ENCODE results near the gene ILKAP.

Gene ILKAP

DNA sequence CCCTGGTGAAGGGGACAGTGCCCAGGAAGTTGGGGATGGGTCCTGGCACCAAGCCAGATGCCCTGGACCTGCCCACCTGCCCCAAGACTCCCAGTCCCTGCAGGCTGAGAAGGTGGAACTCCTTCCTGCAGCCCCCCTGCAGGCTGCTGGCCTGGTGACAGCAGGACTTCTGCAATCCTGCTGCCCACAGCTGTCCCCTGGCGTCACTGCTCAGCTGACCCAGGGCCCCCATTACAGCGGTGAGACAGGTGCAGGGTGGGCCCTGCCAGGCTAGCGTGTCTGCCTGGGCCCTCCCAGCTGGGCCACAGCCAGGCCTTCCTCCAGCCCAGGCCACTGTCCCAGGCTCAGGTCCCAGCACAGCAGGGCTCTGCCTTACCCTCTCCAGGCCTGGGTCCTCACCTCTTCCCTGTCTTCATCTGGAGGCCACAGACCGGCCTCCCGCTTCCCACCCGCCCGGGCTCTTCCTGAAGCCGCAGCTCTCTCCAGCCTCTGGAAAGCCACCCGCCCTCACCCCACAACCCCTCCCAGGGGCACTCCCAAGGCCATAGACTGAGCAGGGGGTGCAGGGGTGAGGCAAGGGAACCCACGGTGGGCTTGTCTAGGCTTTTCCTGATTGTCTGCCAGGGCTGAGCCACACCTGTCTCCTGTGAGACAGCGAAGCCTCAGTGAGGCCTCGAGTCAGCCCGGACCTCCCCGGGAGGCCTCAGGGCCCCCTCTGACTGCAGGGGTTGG is 53.5 kb downstream of the ILKAP start:
- DNase-seq: no peak

DNA sequence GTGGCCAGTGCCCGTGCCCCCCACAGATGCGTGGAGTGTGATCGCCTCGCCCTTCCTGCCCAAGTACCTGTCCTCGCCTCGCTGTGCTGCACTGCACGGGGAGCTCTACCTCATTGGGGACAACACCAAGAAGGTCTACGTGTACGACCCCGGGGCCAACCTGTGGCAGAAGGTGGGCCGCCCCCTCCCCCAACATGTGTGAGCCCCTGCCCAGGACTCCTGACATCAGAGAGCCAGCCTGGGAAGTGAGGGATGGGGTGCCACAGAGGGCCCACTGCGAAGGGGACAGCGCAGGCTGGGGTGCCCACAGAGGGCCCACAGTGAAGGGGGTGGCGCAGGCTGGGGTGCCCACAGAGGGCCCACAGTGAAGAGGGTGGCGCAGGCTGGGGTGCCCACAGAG is 54.5 kb downstream of the ILKAP start:
- no peak for DNase-seq

DNA sequence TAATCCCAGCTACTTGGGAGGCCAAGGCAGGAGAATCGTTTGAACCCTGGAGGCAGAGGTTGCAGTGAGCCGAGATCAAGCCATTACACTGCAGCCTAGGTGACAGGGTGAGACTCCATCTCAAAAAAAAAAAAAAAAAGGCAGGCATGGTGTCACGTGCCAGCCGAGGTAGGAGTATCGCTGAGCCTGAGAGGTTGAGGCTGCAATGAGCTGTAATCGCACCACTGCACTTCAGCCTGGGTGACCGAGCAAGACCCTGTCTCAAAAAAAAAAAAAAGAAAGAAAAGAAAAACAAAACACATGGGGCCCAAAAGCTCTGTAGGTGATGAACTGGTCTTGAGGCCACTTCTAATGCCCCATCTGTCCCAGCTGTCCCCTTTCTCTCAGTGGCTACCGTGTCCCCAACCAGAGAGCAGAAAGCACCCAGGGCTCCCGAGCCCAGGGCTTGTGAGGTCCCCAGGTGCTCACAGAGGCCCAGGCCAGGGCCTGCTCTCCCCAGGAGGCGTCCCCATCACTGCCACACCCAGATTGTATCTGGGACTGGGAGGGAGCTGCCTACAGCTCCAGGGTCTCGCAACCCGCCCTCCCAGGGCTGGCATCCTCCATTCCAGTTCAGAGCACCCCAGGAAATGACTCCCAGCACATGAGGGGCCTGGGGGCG is 56.5 kb downstream of the ILKAP start:
- DNase-seq: no peak

DNA sequence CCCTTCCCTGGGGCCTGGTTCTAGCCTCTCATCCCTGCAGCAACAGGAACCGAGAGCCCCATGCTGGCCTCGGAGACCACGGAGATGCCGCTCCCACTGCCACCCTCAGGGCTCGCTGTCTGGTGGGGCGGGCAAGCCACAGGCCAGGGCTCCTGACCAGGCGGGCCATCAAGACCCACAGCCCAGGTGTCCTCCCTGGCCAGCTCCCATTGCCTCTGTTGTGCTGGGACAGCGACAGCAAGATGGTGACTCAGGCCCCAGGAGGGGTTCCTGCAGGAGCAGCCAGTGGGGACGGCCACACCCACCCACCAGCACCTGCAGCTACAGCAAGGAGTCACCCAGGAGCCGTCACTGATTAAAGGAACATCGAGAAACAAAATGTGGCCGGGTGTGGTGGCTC is 57.6 kb downstream of the ILKAP start:
- DNase-seq: peak; percentile 36

DNA sequence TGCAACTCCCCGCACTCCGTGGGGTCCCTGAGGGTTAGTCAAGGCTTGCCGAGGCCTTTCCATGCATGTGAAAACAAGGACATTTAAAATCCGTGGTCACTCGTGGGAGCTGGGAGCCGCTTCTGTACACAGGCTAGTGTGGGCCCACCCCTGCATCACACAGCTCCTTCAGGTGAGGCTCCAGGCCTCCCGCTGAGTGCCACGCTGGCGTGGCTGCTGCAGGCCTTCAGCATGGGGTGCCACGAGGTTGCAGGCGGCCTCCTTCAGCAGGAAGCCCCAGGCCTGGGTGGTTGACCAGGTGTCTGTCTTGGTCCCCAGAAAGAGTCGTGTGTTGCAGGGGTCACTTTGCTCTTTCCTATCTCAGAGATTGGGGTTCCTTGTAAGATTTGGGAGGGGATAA is 58.4 kb downstream of the ILKAP start:
- no peak for DNase-seq

DNA sequence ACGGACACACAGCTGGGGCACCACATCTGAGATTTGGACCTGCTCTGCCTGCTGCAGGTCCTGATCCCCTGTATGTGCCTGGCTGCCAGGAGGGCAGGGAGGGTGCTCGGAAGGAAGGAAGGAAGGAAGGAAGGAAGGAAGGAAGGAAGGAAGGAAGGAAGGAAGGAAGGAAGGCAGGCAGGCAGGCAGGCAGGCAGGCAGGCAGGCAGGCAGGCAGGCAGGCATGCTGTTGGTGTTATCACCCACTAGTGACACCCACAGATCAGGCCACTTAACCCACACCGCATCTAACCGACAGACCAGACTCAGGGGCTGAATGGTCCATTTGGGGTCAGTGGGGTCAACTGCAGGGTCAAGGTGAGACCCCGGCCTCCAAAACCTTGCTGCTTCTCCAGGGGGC is 59.2 kb downstream of the ILKAP start:
- DNase-seq: no peak

DNA sequence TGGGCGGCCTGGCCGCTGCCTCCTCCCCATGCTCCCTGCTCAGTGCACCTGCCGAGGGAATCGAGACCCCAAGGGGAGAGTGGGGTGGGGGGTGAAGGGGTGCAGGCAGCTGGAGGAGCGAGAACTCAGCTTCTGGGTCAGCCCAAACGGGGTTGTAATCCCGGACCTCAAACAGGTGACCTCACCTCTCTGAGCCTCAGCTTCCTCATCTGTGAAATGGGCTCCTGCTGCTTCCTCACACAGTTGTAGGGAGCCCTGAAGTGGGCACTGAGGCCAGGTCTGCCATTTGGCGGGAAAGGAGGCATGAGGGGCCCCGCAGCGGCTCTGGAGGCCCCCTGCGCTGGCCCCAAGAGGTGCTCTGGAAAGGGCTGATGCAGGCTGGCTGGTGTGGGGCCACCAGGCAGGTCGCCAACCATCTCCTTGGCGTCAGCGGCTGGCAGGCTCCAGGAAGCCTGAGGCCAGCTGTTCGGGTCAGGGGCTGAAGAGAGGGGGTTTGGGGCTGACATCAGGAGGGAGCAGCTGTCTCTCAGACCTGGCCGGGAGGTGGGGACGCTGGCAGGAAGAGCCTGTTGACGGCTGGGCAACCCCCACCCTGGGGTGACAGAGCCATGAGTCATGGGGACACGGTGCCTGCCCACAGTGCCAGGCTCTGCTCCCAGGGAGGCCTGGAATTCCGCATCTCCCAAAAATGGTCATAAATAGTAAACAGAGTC is 60.1 kb downstream of the ILKAP start:
- peak; percentile 84 for DNase-seq

DNA sequence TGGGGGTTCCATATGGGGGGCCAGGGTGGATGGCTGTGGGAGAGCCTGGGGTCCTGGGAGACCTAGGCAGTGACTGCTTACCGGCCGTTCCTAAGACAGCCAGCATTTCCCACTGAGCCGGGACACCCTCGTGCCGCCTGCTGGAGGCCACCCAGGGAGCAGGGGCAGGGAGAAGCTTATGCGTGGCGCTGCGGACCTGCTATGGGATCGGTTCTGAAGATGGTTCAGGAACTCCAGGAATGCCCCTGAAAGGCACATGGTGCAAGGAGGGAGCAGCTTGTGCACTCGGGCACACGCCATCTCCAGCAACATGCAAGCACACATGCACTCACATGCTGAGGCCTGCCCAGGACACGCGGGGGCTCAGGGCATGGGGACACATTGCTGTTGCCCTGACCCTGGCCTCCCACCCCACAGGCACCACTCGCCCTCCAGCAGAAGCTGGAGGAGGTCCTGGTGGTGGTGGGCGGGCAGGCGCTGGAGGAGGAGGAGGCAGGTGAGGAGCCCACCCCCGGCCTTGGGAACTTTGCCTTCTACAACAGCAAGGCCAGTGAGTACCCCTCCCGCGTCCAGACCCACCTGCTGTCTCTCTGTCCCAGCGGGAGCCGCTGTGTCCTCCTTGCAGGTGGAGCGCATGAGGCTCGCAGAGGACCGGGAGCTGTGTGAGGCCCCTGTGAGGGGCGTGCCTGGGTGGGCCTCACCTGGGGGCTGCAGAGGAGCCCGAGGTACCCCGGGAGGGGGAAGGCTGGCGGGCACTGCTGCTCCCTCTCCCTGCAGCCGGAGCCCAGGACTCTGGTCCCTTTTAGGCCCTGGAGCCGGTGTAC is 60.9 kb downstream of the ILKAP start:
- DNase-seq: no peak

DNA sequence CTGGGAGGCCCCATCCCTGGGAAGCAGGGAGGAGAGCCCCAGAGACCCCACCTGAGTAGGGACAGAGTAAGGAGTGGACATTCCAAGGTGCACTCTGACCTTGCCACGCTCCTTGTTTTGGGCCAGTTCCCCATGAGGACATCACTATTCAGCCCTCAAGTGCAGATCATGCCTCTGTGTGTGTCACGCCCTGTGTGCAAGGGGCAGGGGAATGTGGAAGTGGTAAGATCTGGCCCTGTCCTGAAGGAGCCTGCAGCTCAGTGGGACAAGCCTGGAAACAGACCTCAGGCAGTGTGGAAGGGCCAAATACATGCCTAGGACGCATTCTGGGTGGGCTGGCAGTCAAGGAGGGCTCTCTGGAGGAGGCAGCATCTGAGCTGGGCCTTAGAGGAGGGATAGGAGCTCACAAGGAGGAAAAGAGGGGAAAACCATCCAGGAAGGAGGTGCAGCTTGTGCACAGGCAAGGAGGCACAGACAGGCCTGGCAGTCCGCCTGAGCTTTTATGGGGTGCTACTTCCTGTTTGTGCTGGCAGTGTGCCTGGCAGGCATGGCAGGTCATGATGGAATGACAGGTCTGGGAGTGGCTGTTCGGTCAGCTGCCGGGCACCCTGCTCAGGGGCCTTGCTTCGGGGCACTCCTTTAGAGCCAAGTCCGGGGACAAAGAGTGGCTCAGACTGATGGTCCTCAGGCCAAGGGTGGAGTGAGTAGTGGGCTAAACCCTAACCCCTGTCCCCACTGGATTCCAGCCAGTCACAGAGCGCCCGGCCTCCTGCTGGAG is 61.8 kb downstream of the ILKAP start:
- DNase-seq: peak; percentile 86

DNA sequence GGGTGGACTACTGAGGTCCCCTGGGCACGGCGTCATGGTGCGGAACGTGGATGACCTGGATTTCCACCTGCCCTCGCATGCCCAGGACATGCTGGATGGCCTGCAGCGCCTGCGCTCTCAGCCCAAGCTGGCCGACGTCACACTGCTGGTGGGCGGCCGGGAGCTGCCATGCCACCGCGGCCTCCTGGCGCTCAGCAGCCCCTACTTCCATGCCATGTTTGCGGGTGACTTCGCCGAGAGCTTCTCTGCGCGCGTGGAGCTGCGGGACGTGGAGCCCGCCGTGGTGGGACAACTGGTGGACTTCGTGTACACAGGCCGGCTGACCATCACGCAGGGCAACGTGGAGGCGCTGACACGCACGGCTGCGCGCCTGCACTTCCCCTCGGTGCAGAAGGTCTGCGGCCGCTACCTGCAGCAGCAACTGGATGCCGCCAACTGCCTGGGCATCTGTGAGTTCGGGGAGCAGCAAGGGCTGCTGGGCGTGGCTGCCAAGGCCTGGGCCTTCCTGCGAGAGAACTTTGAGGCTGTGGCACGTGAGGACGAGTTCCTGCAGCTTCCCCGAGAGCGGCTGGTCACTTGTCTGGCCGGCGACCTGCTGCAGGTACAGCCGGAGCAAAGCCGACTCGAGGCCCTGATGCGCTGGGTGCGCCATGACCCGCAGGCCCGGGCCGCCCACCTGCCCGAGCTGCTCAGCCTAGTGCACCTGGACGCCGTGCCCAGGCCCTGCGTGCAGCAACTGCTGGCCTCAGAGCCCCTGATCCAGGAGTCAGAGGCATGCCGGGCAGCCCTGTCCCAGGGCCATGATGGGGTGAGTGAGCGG is 62.6 kb downstream of the ILKAP start:
- no peak for DNase-seq

DNA sequence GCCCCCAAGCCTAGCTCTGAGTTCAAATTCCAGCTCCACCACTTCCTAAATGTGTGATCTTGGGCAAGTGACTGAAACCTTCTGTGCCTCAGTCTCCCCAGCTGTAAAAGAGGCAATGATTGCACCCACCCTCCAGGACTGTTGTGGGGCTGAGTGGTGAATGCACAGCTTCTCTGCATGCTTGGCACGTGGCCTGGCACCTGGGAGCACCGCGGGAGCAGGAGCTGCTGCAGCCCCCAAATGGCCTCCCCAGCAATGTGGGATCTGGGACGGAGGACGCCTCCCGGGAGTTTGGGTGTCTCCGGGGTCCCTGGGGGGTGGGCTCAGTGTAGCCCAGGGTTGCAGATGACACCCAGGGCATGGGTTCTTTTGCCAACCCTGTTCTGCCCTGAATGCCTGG is 63.5 kb downstream of the ILKAP start:
- DNase-seq: no peak

DNA sequence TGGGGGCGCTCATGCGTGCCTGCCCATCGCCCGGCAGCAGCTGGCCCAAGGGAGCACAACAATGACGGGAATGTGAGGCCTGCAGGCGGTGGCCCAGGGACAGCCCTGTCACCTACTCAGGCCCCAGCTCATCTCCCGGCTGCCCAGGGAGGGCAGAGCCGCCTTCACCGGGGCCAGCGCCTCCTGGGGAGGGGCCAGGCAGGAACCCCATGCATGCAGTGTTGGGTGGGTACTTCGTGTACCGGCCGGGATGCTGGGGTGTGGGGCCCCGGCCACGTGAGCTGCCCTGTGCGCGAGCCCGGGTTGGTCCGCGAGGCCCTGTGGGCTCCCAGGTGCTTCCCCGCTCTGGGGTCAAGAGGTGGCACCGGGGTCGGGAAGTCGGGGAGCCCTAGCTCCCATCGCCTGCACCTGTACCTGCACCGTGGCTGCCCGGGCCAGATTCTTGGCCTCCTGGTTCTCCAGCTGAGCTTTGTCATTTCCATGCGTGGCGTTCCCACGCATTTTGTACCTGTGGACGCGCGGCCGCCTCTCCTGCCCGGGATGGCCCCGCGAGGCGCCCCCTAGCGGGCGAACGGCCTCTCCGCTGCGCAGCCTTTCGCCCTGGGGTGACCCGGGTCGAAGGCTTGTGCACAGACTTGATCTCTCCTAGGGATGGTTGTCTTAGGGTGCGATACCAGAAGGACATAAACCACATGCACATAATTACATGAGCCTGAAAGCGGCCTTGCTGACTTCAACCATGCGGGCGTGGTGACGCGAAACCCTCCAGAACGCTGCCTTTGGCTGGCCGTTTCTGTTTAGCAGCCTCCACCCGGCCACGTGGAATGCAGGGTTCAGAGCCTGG is 64.1 kb downstream of the ILKAP start:
- peak; percentile 80 for DNase-seq

DNA sequence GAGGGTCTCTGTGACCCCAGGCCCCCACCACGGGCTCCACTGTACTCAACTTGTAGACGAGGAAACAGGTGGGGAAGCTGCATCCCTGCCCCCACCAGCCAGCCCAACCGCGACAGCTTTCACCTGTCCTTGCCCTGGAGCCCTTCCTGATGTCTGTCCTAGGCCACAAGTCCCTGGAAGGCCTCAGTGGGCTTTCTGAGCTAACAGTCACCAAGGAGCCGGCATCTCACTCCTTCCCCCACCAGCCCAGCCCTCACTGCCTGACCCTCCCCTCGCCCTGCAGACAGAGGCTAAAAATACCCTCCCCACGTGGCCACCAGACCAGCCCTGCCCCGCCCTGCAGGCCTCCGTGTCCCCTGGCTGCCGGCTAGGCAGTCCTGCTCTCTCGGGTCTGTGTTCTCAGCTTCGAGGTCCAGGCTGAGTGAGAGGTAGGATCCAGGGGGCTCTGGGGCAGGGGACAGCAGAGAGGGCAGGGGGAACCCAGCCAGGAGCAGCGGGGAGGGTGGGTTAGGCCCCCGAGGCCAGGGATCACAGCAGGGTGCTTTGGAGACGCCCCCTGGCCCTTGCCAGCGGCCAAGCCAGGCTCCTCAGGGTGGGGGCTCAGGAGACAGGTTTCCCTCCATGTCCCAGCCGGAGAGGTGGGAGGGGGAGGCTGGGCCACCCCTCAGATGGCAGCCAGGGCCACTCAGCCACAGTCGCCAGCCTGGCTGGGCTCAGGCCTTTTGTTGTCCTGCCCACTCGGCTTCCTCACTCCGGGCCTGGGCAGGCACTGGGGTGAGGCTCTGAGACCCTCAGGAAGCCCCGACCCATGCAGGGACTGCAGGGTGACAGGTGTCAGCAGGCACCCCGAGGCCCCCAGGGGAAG is 64.9 kb downstream of the ILKAP start, which contains the start of gene KLHL30:
KLHL30 (plus strand) TSS at position 338 of the 865 bp plus-strand sequence. CDS start 2,087 bp downstream, outside the sequence.
- no peak for DNase-seq

DNA sequence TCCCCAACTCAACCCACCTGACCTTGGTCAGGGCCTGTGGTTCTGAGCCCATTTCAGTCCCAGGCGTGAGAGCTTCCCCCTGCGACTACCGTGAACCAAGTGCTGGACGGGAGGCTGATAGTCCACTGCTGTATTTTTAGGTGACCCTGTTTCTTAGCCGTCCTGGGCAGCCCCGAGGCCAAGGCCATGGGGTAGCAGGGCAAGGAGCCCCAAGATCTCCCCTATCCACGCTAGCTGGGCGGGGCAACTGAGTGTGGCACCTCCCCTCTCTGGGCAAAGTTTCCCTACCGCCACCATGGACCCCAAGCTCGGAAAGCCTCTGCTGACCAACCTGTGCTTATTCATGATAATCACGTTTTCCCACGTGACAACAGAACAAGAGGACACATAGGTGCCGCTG is 65.6 kb downstream of the ILKAP start:
- no peak for DNase-seq

DNA sequence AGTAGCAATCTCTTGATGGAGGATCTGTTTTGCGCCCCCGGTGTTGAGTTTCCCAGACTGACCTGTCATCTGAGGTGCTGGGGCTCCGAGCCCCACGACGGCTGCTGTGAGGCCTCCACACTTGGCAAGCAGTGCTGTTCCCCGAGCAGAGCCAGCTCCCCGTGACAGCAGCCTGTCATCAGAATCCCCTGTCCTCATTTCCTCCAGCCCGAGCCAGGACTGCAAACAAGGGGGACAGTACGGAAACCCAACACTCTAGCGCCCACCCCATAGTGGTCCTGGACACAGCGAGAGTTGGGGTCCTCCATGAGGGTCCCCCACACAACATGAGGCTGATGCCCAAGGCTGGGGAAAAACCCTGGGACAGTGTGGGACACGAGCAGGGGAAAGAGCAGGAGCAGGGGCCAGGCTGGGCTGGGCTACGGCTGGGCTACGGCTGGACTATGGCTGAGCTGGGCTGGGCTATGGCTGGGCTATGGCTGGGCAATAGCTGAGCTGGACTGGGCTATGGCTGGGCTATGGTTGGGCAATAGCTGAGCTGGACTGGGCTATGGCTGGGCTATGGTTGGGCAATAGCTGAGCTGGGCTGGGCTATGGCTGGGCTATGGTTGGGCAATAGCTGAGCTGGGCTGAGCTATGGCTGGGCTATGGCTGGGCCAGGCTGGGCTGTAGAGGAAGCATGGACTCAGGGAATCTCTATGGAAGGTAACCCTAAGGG is 66.5 kb downstream of the ILKAP start:
- DNase-seq: peak; percentile 70

DNA sequence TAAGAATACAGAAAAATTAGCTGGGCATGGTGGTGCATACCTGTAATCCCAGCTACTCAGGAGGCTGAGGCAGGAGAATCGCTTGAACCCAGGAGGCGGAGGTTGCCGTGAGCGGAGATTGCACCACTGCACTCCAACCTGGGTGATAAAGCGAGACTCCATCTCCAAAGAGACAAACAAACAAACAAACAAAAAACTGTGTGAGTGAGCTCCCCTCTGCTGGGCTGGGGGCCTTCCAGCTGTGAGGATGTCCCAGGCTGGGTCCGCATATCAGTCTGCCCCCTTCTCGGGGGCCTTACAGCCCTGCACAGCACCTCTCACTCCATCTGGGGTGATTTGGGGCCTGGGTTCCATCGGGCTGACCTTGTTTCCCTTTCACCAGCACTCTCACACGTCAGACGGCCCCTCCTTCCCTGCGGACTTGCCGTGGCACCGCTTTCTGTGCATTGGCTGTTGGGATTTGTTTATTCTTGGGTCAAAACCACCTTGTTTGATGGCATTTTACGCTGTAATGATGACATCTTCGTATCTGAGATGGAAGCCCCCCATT is 67.8 kb downstream of the ILKAP start:
- no peak for DNase-seq

DNA sequence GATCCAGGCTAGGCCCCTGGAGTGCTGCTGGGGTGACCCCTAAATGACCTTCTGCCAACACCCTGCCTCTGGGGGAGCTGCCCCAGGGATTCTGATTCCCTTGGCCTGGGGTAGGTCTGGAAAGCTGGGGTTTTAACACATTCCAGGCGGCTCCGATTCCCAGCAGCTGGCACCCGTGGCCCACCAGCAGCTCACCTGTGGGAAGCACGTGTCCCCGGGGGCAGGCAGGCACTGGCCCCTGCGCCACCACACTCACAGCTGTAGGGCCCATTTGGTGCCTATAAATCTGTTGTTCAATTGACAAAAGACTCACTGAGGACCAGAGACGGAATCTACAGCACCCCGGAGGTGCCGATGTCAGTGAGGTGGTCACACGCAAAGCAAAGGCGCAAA is 69.1 kb downstream of the ILKAP start:
- no peak for DNase-seq

Measured in DMS53 (cell line).